ENCODE measurements around the gene F2RL2.
"Not testable (repeated sequence)": the region's sequence is repeated elsewhere in the genome, so short reads cannot be mapped to it uniquely, and the experiment has no call there.

F2RL2 gene

GRCh38 chr5:76617675-76618074 lies 5.5 kb downstream of the F2RL2 start:
- no peak for DNase-seq

GRCh38 chr5:76617229-76617628 lies 6.0 kb downstream of the F2RL2 start:
- no peak for DNase-seq

GRCh38 chr5:76616206-76616605 lies 7.0 kb downstream of the F2RL2 start:
- no peak for DNase-seq

GRCh38 chr5:76615759-76616158 lies 7.4 kb downstream of the F2RL2 start:
- no peak for DNase-seq

GRCh38 chr5:76612942-76613341 lies 10.3 kb downstream of the F2RL2 start:
- no peak for DNase-seq

- DNase-seq: no peak
These were observed 13.0 kb downstream of the F2RL2 start for GRCh38 chr5:76610196-76610595.

- DNase-seq: no peak
These were observed 14.4 kb downstream of the F2RL2 start for GRCh38 chr5:76608833-76609232.

- DNase-seq: peak; percentile 53
These were observed 15.8 kb downstream of the F2RL2 start for GRCh38 chr5:76607353-76607871.

GRCh38 chr5:76606701-76607100 lies 16.5 kb downstream of the F2RL2 start:
- DNase-seq: no peak

GRCh38 chr5:76604838-76605237 lies 18.4 kb downstream of the F2RL2 start:
- no peak for DNase-seq

- not testable (repeated sequence) for DNase-seq
These were observed 19.2 kb downstream of the F2RL2 start for GRCh38 chr5:76603991-76604390.

GRCh38 chr5:76602094-76602726 lies 21.0 kb downstream of the F2RL2 start:
- no peak for DNase-seq

GRCh38 chr5:76601470-76601869 lies 21.7 kb downstream of the F2RL2 start:
- DNase-seq: no peak

GRCh38 chr5:76600716-76601115 lies 22.5 kb downstream of the F2RL2 start:
- DNase-seq: no peak

GRCh38 chr5:76598531-76598930 lies 24.7 kb downstream of the F2RL2 start:
- DNase-seq: no peak

GRCh38 chr5:76595755-76596481 lies 27.3 kb downstream of the F2RL2 start:
- DNase-seq: no peak

GRCh38 chr5:76594107-76594506 lies 29.1 kb downstream of the F2RL2 start:
- no peak for DNase-seq

GRCh38 chr5:76592692-76593091 lies 30.5 kb downstream of the F2RL2 start:
- DNase-seq: no peak

- DNase-seq: no peak
These were observed 31.8 kb downstream of the F2RL2 start for GRCh38 chr5:76591366-76591765.

- no peak for DNase-seq
These were observed 33.2 kb downstream of the F2RL2 start for GRCh38 chr5:76590027-76590426.

- no peak for DNase-seq
These were observed 36.7 kb downstream of the F2RL2 start for GRCh38 chr5:76586531-76586930.

- no peak for DNase-seq
These were observed 37.4 kb downstream of the F2RL2 start for GRCh38 chr5:76585783-76586217.

GRCh38 chr5:76583163-76584047 lies 39.8 kb downstream of the F2RL2 start:
- no peak for DNase-seq

Measured in femur (tissue), 1 donor.